Activated CD8-positive, alpha-beta T cell treated with anti-CD3 and anti-CD28 coated beads for 36 hours (primary cell): Measurements from ENCODE around the gene TEX264. TPM values are rescaled to one million over a fixed set of nuclear protein-coding genes. Genes with fewer than 3 reads are reported as not detected.
A peak's percentile ranks its signal among the peaks of the same experiment; 100 is the strongest.
"Not testable (repeated sequence)": the region's sequence is repeated elsewhere in the genome, so short reads cannot be mapped to it uniquely, and the experiment has no call there.

Experiments
- ATAC-seq: fragments of 200-7000 bp; cut with Tn5 transposase; one replicate; pipeline ENCODE4 v1.10.0; 2021; ENCODE audit warnings: mild to moderate bottlenecking, moderate library complexity
- CTCF ChIA-PET: fragments of 350-600 bp; sonication (Branson Sonifier 250); formaldehyde crosslinking; loops from one replicate; lab custom pipeline; 2021; ENCODE audit warnings: antibody characterized with exemption; lab: Charles Lee
- POLR2A ChIA-PET: fragments of 350-600 bp; sonication (Branson Sonifier 250); formaldehyde crosslinking; loops from one replicate; lab custom pipeline; 2021; ENCODE audit warnings: antibody characterized with exemption; lab: Charles Lee
- DNase-seq: peaks from one replicate; pipeline ENCODE4 v3.0.0-alpha.2; 2020
- H3K27ac Mint-ChIP-seq: one replicate; pipeline ENCODE4 v1.8.0; 2021; ENCODE audit warnings: mild to moderate bottlenecking, mixed read lengths
- H3K27me3 Mint-ChIP-seq: one replicate; pipeline ENCODE4 v1.8.0; 2021; ENCODE audit warnings: mixed read lengths
- H3K36me3 Mint-ChIP-seq: one replicate; pipeline ENCODE4 v1.8.0; 2021; ENCODE audit warnings: low read depth, mixed read lengths
- H3K4me1 Mint-ChIP-seq: one replicate; pipeline ENCODE4 v1.8.0; 2021; ENCODE audit warnings: low read depth, mixed read lengths
- H3K4me3 Mint-ChIP-seq: one replicate; pipeline ENCODE4 v1.8.0; 2021; ENCODE audit warnings: mild to moderate bottlenecking, moderate library complexity, mixed read lengths
- H3K9me3 Mint-ChIP-seq: one replicate; pipeline ENCODE4 v1.8.0; 2021; ENCODE audit warnings: mixed read lengths
- intact Hi-C: fragments of 100-400 bp; cut with micrococcal nuclease; formaldehyde crosslinking; loops from one replicate; pipeline ENCODE4 v1.10.0; 2022
- total RNA-seq, 2 experiments: library from RNA; stranded (reverse); gene quantifications; one replicate each; pipeline ENCODE4 v1.2.3, GENCODE V29; 2021
- TF ChIP-seq, protein P1 (sequence below): fragments of 200-600 bp; IDR thresholded peaks from one replicate; pipeline ENCODE4 v1.8.0; 2022; ENCODE audit warnings: antibody characterized with exemption, mild to moderate bottlenecking

Gene TEX264
- total RNA-seq, 2 experiments from 2014 or later = 24.9 to 26.0 TPM

DNA sequence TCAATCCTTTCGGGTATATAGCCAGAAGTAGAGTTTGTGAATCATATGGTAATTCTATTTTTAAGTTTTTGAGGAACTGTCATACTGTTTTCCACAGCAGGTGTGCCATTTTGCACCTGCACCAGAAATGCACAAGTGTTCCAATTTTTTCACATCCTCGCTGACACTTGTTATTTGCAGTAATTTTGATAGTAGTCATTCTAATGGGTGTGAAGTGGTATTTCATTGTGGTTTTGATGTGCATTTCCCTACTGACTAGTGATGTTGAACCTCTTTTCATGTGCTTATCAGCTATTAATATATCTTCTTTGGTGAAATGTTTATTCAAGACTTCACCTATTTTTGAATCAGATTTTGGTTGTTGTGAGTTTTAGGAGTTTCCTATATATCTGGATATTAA lies 64.9 kb downstream of the TEX264 start:
- Mint-ChIP-seq H3K27ac (peak overlapping the region; percentile 46), H3K27me3 (peaks cover 19% of the 10 kb centered on the region), H3K4me3 (no peak overlapping the region), H3K4me1 (peaks cover 36% of the 10 kb centered on the region), H3K9me3 (peaks cover 5% of the 10 kb centered on the region), H3K36me3 (peaks cover 5% of the 10 kb centered on the region)
- ChIA-PET CTCF (interaction anchor here (1.0 to 2.8 kb wide), 4 partner anchors 17 to 83 kb away, joined by 3 to 25 read pairs (median 5); no protein-coding TSS in a partner anchor), POLR2A (no interaction called here)
- DNase-seq (no peak), ATAC-seq (no peak)
- intact Hi-C loops = no loop called here
- TF ChIP-seq, protein P1, sequence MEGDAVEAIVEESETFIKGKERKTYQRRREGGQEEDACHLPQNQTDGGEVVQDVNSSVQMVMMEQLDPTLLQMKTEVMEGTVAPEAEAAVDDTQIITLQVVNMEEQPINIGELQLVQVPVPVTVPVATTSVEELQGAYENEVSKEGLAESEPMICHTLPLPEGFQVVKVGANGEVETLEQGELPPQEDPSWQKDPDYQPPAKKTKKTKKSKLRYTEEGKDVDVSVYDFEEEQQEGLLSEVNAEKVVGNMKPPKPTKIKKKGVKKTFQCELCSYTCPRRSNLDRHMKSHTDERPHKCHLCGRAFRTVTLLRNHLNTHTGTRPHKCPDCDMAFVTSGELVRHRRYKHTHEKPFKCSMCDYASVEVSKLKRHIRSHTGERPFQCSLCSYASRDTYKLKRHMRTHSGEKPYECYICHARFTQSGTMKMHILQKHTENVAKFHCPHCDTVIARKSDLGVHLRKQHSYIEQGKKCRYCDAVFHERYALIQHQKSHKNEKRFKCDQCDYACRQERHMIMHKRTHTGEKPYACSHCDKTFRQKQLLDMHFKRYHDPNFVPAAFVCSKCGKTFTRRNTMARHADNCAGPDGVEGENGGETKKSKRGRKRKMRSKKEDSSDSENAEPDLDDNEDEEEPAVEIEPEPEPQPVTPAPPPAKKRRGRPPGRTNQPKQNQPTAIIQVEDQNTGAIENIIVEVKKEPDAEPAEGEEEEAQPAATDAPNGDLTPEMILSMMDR = no peak

DNA sequence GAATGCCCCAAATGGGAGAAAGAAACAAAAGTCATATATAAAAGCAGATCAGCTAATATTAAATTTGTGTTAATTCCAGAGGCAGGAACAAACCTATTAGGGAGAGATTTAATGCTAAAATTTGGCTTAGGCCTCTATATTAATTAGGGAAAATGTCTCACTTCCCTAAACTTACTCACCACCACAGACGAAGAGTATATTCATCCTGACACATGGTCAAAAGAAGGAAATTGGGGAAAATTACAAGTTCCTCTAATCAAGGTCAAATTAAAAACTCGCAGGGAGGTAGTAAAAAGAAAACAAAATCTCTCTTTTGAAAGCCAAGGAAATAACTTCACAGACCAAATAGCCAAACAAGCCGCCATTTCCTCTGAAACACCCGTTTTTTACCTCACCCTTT lies 68.1 kb downstream of the TEX264 start:
- ATAC-seq (no peak), DNase-seq (no peak)
- TF ChIP-seq, protein P1 = no peak
- no peak overlapping the region for H3K27ac Mint-ChIP-seq
- peaks cover 27% of the 10 kb centered on the region for H3K4me1 Mint-ChIP-seq
- peaks cover 3% of the 10 kb centered on the region for H3K9me3 Mint-ChIP-seq
- intact Hi-C loops = no loop called here
- peaks cover 18% of the 10 kb centered on the region for H3K27me3 Mint-ChIP-seq
- no peak overlapping the region for H3K4me3 Mint-ChIP-seq
- ChIA-PET POLR2A (no interaction called here), CTCF (interaction anchor here (2.7 kb wide), 1 partner anchor 20 kb away, joined by 12 read pairs; no protein-coding TSS in a partner anchor)
- no peaks in the 10 kb centered on the region for H3K36me3 Mint-ChIP-seq

- intact Hi-C loops, H3K36me3 Mint-ChIP-seq, DNase-seq, H3K27ac Mint-ChIP-seq, ATAC-seq, POLR2A ChIA-PET, H3K9me3 Mint-ChIP-seq: not testable (repeated sequence)
- Mint-ChIP-seq H3K4me3 (peak overlapping the region; percentile 19), H3K27me3 (peaks cover 18% of the 10 kb centered on the region), H3K4me1 (peaks cover 16% of the 10 kb centered on the region)
- CTCF ChIA-PET = interaction anchor here (1.0 to 1.8 kb wide), 2 partner anchors 57 to 58 kb away, joined by 3 to 4 read pairs; no protein-coding TSS in a partner anchor
Observed at GRCh38 chr3:51742320-51742719, 71.3 kb downstream of the TEX264 start.

GRCh38 chr3:51742978-51743377 lies 71.9 kb downstream of the TEX264 start:
- CTCF ChIA-PET = interaction anchor here (1.8 kb wide), 1 partner anchor 56 kb away, joined by 4 read pairs; no protein-coding TSS in a partner anchor
- H3K36me3 Mint-ChIP-seq, H3K9me3 Mint-ChIP-seq, ATAC-seq, intact Hi-C loops, POLR2A ChIA-PET: not testable (repeated sequence)
- Mint-ChIP-seq H3K4me1 (peaks cover 21% of the 10 kb centered on the region), H3K4me3 (peak overlapping the region; percentile 19), H3K27ac (peak overlapping the region; percentile 2), H3K27me3 (peaks cover 14% of the 10 kb centered on the region)
- peak; percentile 35 for DNase-seq

DNA sequence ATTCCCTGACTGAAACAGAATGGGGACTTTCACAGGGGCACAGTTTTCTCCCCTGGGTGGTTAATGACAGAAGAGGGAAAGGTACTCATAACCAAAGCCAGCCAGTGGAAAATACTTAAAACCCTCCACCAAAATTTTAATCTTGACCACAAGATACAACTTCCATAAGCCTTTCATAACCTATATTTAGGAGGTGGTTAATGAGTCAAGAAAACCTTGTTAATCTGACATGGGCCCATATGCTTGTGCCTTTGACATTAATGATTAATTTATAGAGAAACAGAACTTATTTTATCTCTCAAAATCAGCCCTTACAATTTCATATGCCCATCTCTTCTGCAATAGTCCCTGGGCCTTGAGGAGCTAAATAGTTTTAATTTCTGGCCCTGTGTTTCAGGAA lies 76.8 kb downstream of the TEX264 start:
- intact Hi-C loops = no loop called here
- ChIA-PET POLR2A (no interaction called here), CTCF (interaction anchor here (1.5 to 1.8 kb wide), 2 partner anchors 18 to 28 kb away, joined by 5 to 6 read pairs; no protein-coding TSS in a partner anchor)
- no peaks in the 10 kb centered on the region for H3K27me3 Mint-ChIP-seq
- DNase-seq (no peak), ATAC-seq (peak; percentile 58)
- no peaks in the 10 kb centered on the region for H3K9me3 Mint-ChIP-seq
- peak overlapping the region; percentile 54 for H3K27ac Mint-ChIP-seq
- peaks cover 4% of the 10 kb centered on the region for H3K36me3 Mint-ChIP-seq
- H3K4me3 Mint-ChIP-seq = no peak overlapping the region
- H3K4me1 Mint-ChIP-seq = peaks cover 35% of the 10 kb centered on the region
- TF ChIP-seq, protein P1 = no peak

DNA sequence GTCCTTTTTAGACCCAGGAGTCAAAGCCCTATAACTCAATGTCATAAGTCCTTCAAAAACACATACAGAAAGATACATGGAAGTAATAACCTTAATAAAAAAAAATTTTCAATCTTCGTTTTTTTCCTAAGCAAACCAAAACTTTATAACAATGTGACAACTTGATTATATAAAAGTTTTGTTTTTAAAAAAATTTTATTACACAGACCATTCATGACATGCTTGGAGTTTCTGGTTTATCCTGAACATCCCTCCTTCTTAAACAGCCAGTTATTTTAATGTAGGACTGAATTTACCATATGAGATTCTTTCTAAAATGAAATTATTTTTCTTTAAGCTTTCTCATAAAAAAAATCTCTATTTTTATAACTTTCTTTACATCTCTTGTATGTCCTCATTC lies 77.3 kb downstream of the TEX264 start:
- peaks cover 35% of the 10 kb centered on the region for H3K4me1 Mint-ChIP-seq
- peak overlapping the region; percentile 54 for H3K27ac Mint-ChIP-seq
- TF ChIP-seq, protein P1 = no peak

More for the DNA sequence above, 77.3 kb downstream of the TEX264 start:
- intact Hi-C loops = no loop called here
- Mint-ChIP-seq H3K9me3 (no peaks in the 10 kb centered on the region), H3K27me3 (no peaks in the 10 kb centered on the region), H3K4me3 (no peak overlapping the region), H3K36me3 (peaks cover 4% of the 10 kb centered on the region)
- DNase-seq (no peak), ATAC-seq (no peak)
- POLR2A ChIA-PET = no interaction called here
- CTCF ChIA-PET = interaction anchor here (0.9 to 1.8 kb wide), 3 partner anchors 19 to 52 kb away, joined by 4 to 6 read pairs (median 5); no protein-coding TSS in a partner anchor
